Nephron (organoid): ENCODE measurements around the gene NFRKB.
A peak's percentile ranks its signal among the peaks of the same experiment; 100 is the strongest.
"Not testable (repeated sequence)": the region's sequence is repeated elsewhere in the genome, so short reads cannot be mapped to it uniquely, and the experiment has no call there.

ENCODE experiments used
- H3K27ac Mint-ChIP-seq, 3 experiments: 2 replicates each; pipeline ENCODE4 v1.8.0; 2020; ENCODE audit warnings: mixed read lengths in 3 of 3, mild to moderate bottlenecking in 2 of 3, moderate library complexity in 1 of 3
- H3K27me3 Mint-ChIP-seq: 2 replicates; pipeline ENCODE4 v1.8.0; 2021; ENCODE audit warnings: low read depth, mild to moderate bottlenecking, moderate library complexity, mixed read lengths
- H3K36me3 Mint-ChIP-seq: 2 replicates; pipeline ENCODE4 v1.8.0; 2020; ENCODE audit warnings: low read depth, mixed read lengths
- H3K4me1 Mint-ChIP-seq: 2 replicates; pipeline ENCODE4 v1.8.0; 2020; ENCODE audit warnings: mixed read lengths
- H3K4me3 Mint-ChIP-seq, 3 experiments: 2 replicates each; pipeline ENCODE4 v1.8.0; 2020; ENCODE audit warnings: mild to moderate bottlenecking in 3 of 3, mixed read lengths in 3 of 3, moderate library complexity in 2 of 3
- H3K9me3 Mint-ChIP-seq: 2 replicates; pipeline ENCODE4 v1.8.0; 2020; ENCODE audit warnings: mixed read lengths
- CTCF ChIP-seq, 3 experiments: fragments of 200-600 bp; sonication (generic); IDR thresholded peaks; one replicate each; pipeline ENCODE4 v1.5.0; 2021; ENCODE audit warnings: antibody characterized with exemption in 3 of 3; ENCODE audit not compliant: unreplicated experiment in 3 of 3

NFRKB gene

GRCh38 chr11:129854232-129854805 lies 41.1 kb downstream of the NFRKB start:
- H3K27ac Mint-ChIP-seq, result peak overlapping the region in 1 of 3 experiments; percentile 12
- no peak for TF ChIP-seq CTCF (IDR thresholded peaks at IDR 0.05; ENCODE audit: unreplicated experiment in 3 of 3)
- no peaks in the 10 kb centered on the region for H3K9me3 Mint-ChIP-seq
- peaks cover 4% of the 10 kb centered on the region for H3K36me3 Mint-ChIP-seq
- no peaks in the 10 kb centered on the region for H3K4me1 Mint-ChIP-seq
- no peak overlapping the region for H3K4me3 Mint-ChIP-seq
- H3K27me3 Mint-ChIP-seq, result no peaks in the 10 kb centered on the region

- H3K36me3 Mint-ChIP-seq, result no peaks in the 10 kb centered on the region
- no peaks in the 10 kb centered on the region for H3K27me3 Mint-ChIP-seq
- H3K4me1 Mint-ChIP-seq, result no peaks in the 10 kb centered on the region
- no peak overlapping the region for H3K4me3 Mint-ChIP-seq
- H3K9me3 Mint-ChIP-seq, result no peaks in the 10 kb centered on the region
- TF ChIP-seq CTCF (IDR thresholded peaks at IDR 0.05; ENCODE audit: unreplicated experiment in 3 of 3), result no peak
- H3K27ac Mint-ChIP-seq, result peak overlapping the region in 2 of 3 experiments; percentile 12 to 37
Measured at GRCh38 chr11:129853518-129854231, 41.7 kb downstream of the NFRKB start.

GRCh38 chr11:129852125-129852740 lies 43.1 kb downstream of the NFRKB start:
- no peaks in the 10 kb centered on the region for H3K36me3 Mint-ChIP-seq
- no peak for TF ChIP-seq CTCF (IDR thresholded peaks at IDR 0.05; ENCODE audit: unreplicated experiment in 3 of 3)
- H3K9me3 Mint-ChIP-seq, result no peaks in the 10 kb centered on the region
- no peaks in the 10 kb centered on the region for H3K27me3 Mint-ChIP-seq
- no peak overlapping the region for H3K4me3 Mint-ChIP-seq
- H3K4me1 Mint-ChIP-seq, result no peaks in the 10 kb centered on the region
- no peak overlapping the region for H3K27ac Mint-ChIP-seq

- H3K36me3 Mint-ChIP-seq, result no peaks in the 10 kb centered on the region
- no peaks in the 10 kb centered on the region for H3K4me1 Mint-ChIP-seq
- no peak overlapping the region for H3K4me3 Mint-ChIP-seq
- no peaks in the 10 kb centered on the region for H3K9me3 Mint-ChIP-seq
- no peak for TF ChIP-seq CTCF (IDR thresholded peaks at IDR 0.05; ENCODE audit: unreplicated experiment in 3 of 3)
- H3K27ac Mint-ChIP-seq, result no peak overlapping the region
- H3K27me3 Mint-ChIP-seq, result no peaks in the 10 kb centered on the region
Measured at GRCh38 chr11:129849447-129850130, 45.8 kb downstream of the NFRKB start.

- not testable (repeated sequence) for H3K36me3 Mint-ChIP-seq, H3K4me3 Mint-ChIP-seq
Measured at GRCh38 chr11:129847361-129847760, 48.0 kb downstream of the NFRKB start.

More at GRCh38 chr11:129847361-129847760, 48.0 kb downstream of the NFRKB start:
- H3K4me1 Mint-ChIP-seq, H3K9me3 Mint-ChIP-seq, H3K27me3 Mint-ChIP-seq, H3K27ac Mint-ChIP-seq: not testable (repeated sequence)
